DOHH2 (cell line): ENCODE data around the gene SCFD2.
"Not testable (repeated sequence)": the region's sequence is repeated elsewhere in the genome, so short reads cannot be mapped to it uniquely, and the experiment has no call there.

Experiments used
- CTCF ChIP-seq: fragments of 200-600 bp; sonication (generic); IDR thresholded peaks from one replicate; pipeline ENCODE4 v1.5.1; 2014; ENCODE audit warnings: antibody characterized with exemption, mild to moderate bottlenecking, low read depth, low read length; ENCODE audit not compliant: poor library complexity, severe bottlenecking
- EZH2phosphoT487 ChIP-seq: fragments of 200-600 bp; sonication (generic); IDR thresholded peaks from 2 replicates; pipeline ENCODE4 v1.6.1; 2017; ENCODE audit warnings: borderline replicate concordance, mild to moderate bottlenecking, antibody characterized with exemption, low read length, moderate library complexity, mixed read lengths

DNA sequence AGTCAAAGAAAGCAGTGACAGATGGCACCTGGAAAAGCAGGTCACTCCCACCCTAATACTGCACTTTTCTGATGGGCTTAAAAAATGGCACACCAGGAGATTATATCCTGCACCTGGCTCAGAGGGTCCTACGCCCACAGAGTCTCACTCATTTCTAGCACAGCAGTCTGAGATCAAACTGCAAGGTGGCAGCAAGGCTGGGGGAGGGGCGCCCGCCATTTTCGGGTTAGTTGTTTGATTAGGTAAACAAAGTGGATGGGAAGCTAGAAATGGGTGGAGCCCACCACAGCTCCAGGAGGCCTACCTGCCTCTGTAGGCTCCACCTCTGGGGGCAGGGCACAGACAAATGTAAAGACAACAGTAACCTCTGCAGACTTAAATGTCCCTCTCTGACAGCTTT is 188.1 kb downstream of the SCFD2 start:
- not testable (repeated sequence) for TF ChIP-seq CTCF, EZH2phosphoT487
